ENCODE measurements around the gene FADS1. TPM values are rescaled to one million over a fixed set of nuclear protein-coding genes. Genes with fewer than 3 reads are reported as not detected.

FADS1 gene
- total and polyA plus RNA-seq, 2 donors (not counting 3 experiments of a cell fraction or from before 2014, with no cell fraction given), result 110 to 121 TPM

GRCh38 chr11:61844909-61845565 lies 28.2 kb upstream of the FADS1 start:
- no peak overlapping the region for H2AFZ ChIP-seq (ENCODE audit: low read depth, low read length)
- H3K36me3 ChIP-seq (ENCODE audit: control insufficient read depth in 2 of 2, extremely low read depth in 1 of 2, insufficient read depth in 2 of 2, low read length in 2 of 2), result peaks cover 37 to 58% of the 10 kb centered on the region in 2 experiments
- POLR2A ChIA-PET, result interaction anchor here (0.7 kb wide), 1 partner anchor 48 kb away, joined by 4 read pairs; no protein-coding TSS in a partner anchor
- H3K9me3 ChIP-seq (replicated peaks; ENCODE audit: control insufficient read depth, insufficient read depth, low read length), result no peaks in the 10 kb centered on the region
- FAIRE-seq (no peak), DNase-seq (ENCODE audit: low read depth, low spot score) (no peak)
- H3K9me1 ChIP-seq (replicated peaks; ENCODE audit: control insufficient read depth, extremely low read depth, insufficient read depth, low read length), result no peaks in the 10 kb centered on the region
- CTCF ChIA-PET, result interaction anchor here (1.7 to 2.6 kb wide), 2 partner anchors 48 to 263 kb away, joined by 4 to 13 read pairs; no protein-coding TSS in a partner anchor
- no peak overlapping the region for H3K4me3 ChIP-seq (replicated peaks in 1 of 3; ENCODE audit: insufficient read depth in 1 of 3, low read depth in 1 of 3, low read length in 3 of 3)
- H3K9ac ChIP-seq (replicated peaks; ENCODE audit: extremely low read depth, insufficient read depth, low read length), result no peak overlapping the region
- no peaks in the 10 kb centered on the region for H4K20me1 ChIP-seq (replicated peaks; ENCODE audit: control insufficient read depth, extremely low read depth, insufficient read depth, low read length)
- H3K4me2 ChIP-seq (ENCODE audit: insufficient read depth, low read length), result no peak overlapping the region
- intact Hi-C loops (cut with micrococcal nuclease) (no loop called here), dilution Hi-C loops (cut with MboI; ENCODE audit: extremely low pct_ligation_motif_present, low sequenced_read_pairs) (no loop called here)
- TF ChIP-seq CTCF (IDR thresholded peaks at IDR 0.05; ENCODE audit: extremely low read depth in 1 of 2, insufficient read depth in 1 of 2, low read depth in 1 of 2, low read length in 2 of 2) (no peak), GATA2 (IDR thresholded peaks at IDR 0.05; ENCODE audit: insufficient read depth, insufficient read length, low read depth, low read length) (no peak), EZH2 (IDR thresholded peaks at IDR 0.05; ENCODE audit: borderline replicate concordance, low read depth, low read length, severe bottlenecking) (no peak)
- BruUV-seq (replicated peaks), result no TSS peak
- no peaks in the 10 kb centered on the region for H3K4me1 ChIP-seq (ENCODE audit: control insufficient read depth, extremely low read depth, insufficient read depth, low read length)
- no peaks in the 10 kb centered on the region for H3K27me3 ChIP-seq (ENCODE audit: control insufficient read depth in 2 of 2, insufficient read depth in 2 of 2, low read length in 2 of 2)
- no peak overlapping the region for H3K27ac ChIP-seq (ENCODE audit: insufficient read depth, low read depth, low read length)
- peaks cover 19% of the 10 kb centered on the region for H3K79me2 ChIP-seq (ENCODE audit: control insufficient read depth, insufficient read depth, low read length)

DNA sequence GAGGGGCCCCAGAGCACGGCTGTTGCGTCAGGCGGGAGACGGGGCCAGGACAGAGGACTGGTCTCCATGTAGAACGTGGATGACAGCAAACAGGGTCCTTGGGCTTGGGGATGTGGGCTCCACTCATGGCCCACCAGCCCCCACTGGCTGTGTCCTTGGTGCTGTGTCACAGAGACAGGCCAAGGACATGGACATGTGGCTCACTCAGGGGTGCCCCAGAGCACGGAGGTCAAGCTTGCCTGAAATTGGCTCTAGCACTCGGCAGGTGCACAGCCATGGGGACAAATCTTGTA lies 25.7 kb upstream of the FADS1 start:
- H3K27ac ChIP-seq (ENCODE audit: insufficient read depth, low read depth, low read length), result no peak overlapping the region
- no peak overlapping the region for H3K9ac ChIP-seq (replicated peaks; ENCODE audit: extremely low read depth, insufficient read depth, low read length)
- dilution Hi-C loops (cut with MboI; ENCODE audit: extremely low pct_ligation_motif_present, low sequenced_read_pairs), result no loop called here
- peaks cover 35% of the 10 kb centered on the region for H3K79me2 ChIP-seq (ENCODE audit: control insufficient read depth, insufficient read depth, low read length)
- no peaks in the 10 kb centered on the region for H3K9me3 ChIP-seq (replicated peaks; ENCODE audit: control insufficient read depth, insufficient read depth, low read length)
- H3K27me3 ChIP-seq (ENCODE audit: control insufficient read depth in 2 of 2, insufficient read depth in 2 of 2, low read length in 2 of 2), result no peaks in the 10 kb centered on the region
- DNase-seq (ENCODE audit: low read depth, low spot score), result no peak
- no peak overlapping the region for H3K4me2 ChIP-seq (ENCODE audit: insufficient read depth, low read length)
- H4K20me1 ChIP-seq (replicated peaks; ENCODE audit: control insufficient read depth, extremely low read depth, insufficient read depth, low read length), result no peaks in the 10 kb centered on the region
- BruUV-seq (replicated peaks), result no TSS peak
- peaks cover 45 to 46% of the 10 kb centered on the region in 2 experiments for H3K36me3 ChIP-seq (ENCODE audit: control insufficient read depth in 2 of 2, extremely low read depth in 1 of 2, insufficient read depth in 2 of 2, low read length in 2 of 2)
- POLR2A ChIA-PET, result no interaction called here
- no peaks in the 10 kb centered on the region for H3K4me1 ChIP-seq (ENCODE audit: control insufficient read depth, extremely low read depth, insufficient read depth, low read length)
- intact Hi-C loops (cut with micrococcal nuclease), result no loop called here
- no peak overlapping the region for H2AFZ ChIP-seq (ENCODE audit: low read depth, low read length)
- H3K9me1 ChIP-seq (replicated peaks; ENCODE audit: control insufficient read depth, extremely low read depth, insufficient read depth, low read length), result no peaks in the 10 kb centered on the region
- no peak for FAIRE-seq
- H3K4me3 ChIP-seq (replicated peaks in 1 of 3; ENCODE audit: insufficient read depth in 1 of 3, low read depth in 1 of 3, low read length in 3 of 3), result no peak overlapping the region
- TF ChIP-seq JUN (IDR thresholded peaks at IDR 0.05; ENCODE audit: borderline replicate concordance, insufficient read depth, insufficient read length, low read depth), result no peak
- no peak for TF ChIP-seq POLR2AphosphoS5 (IDR thresholded peaks at IDR 0.05; ENCODE audit: insufficient read depth, low read depth, low read length)
- TF ChIP-seq CTCF (IDR thresholded peaks at IDR 0.05; ENCODE audit: extremely low read depth in 1 of 2, insufficient read depth in 1 of 2, low read depth in 1 of 2, low read length in 2 of 2), result no peak
- no peak for TF ChIP-seq EZH2 (IDR thresholded peaks at IDR 0.05; ENCODE audit: borderline replicate concordance, low read depth, low read length, severe bottlenecking)
- TF ChIP-seq GATA2 (IDR thresholded peaks at IDR 0.05; ENCODE audit: insufficient read depth, insufficient read length, low read depth, low read length), result no peak
- no peak for TF ChIP-seq POLR2A (IDR thresholded peaks at IDR 0.05; ENCODE audit: low read depth, low read length)
- TF ChIP-seq MYC (IDR thresholded peaks at IDR 0.05; ENCODE audit: low read depth, low read length), result no peak
- TF ChIP-seq, protein P1, sequence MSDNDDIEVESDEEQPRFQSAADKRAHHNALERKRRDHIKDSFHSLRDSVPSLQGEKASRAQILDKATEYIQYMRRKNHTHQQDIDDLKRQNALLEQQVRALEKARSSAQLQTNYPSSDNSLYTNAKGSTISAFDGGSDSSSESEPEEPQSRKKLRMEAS (IDR thresholded peaks at IDR 0.05; ENCODE audit: insufficient read depth, insufficient read length), result no peak
- TF ChIP-seq FOS (IDR thresholded peaks at IDR 0.05; ENCODE audit: borderline replicate concordance, insufficient read depth, low read length), result no peak
- CTCF ChIA-PET, result interaction anchor here (3.2 kb wide), 1 partner anchor 45 kb away, joined by 11 read pairs; no protein-coding TSS in a partner anchor

All from endothelial cell of umbilical vein (primary cell).